ENCODE measurements around the gene ALKBH6. TPM values are rescaled to one million over a fixed set of nuclear protein-coding genes. Genes with fewer than 3 reads are reported as not detected.
A peak's percentile ranks its signal among the peaks of the same experiment; 100 is the strongest.

Gene ALKBH6
- total and polyA plus RNA-seq, 9 of the 15 experiments (the other 6 are each of a cell fraction or from before 2014, with no cell fraction given): 0.67 to 62.0 (median 34.5) TPM

GRCh38 chr19:36054733-36055686 lies 41.0 kb upstream of the ALKBH6 start, which contains the start of gene WDR62 (continued):
- TF ChIP-seq RBM17 (IDR thresholded peaks at IDR 0.05; ENCODE audit: borderline replicate concordance, low read depth, low read length) (no peak), USF2 (CRISPR knock-in tag; IDR thresholded peaks at IDR 0.05) (no peak), ZNF3 (CRISPR knock-in tag; IDR thresholded peaks at IDR 0.05) (no peak), PHF8 (IDR thresholded peaks at IDR 0.05; ENCODE audit: borderline replicate concordance, low read length) (peak; percentile 71; the same call in 1 of the 2 replicates), NRF1 (conservative IDR thresholded peaks at IDR 0.05 in 1 of 2, IDR thresholded peaks at IDR 0.05 in 1 of 2) (no peak), ESRRA (IDR thresholded peaks at IDR 0.05; ENCODE audit: borderline replicate concordance, low read depth) (no peak), ZBTB17 (CRISPR knock-in tag; IDR thresholded peaks at IDR 0.05) (no peak), ZNF551 (CRISPR knock-in tag; IDR thresholded peaks at IDR 0.05) (no peak), THRA (IDR thresholded peaks at IDR 0.05) (no peak), ARID4B (CRISPR knock-in tag; IDR thresholded peaks at IDR 0.05) (0 out of 2 replicates have a peak, but pooled peaks have one; percentile 10), KDM5B (IDR thresholded peaks at IDR 0.05; ENCODE audit: insufficient replicate concordance, low read depth, low read length) (peak; percentile 22), KLF13 (tag; IDR thresholded peaks at IDR 0.05; ENCODE audit: borderline replicate concordance, low read depth) (no peak), BCL6 (CRISPR knock-in tag; IDR thresholded peaks at IDR 0.05) (no peak), ATF2 (CRISPR knock-in tag; IDR thresholded peaks at IDR 0.05) (no peak), USF1 (CRISPR knock-in tag; IDR thresholded peaks at IDR 0.05) (no peak), MIER1 (IDR thresholded peaks at IDR 0.05; ENCODE audit: low read depth) (no peak), TOE1 (IDR thresholded peaks at IDR 0.05; ENCODE audit: borderline replicate concordance) (no peak), TOE1 (CRISPR knock-in tag; IDR thresholded peaks at IDR 0.05; ENCODE audit: borderline replicate concordance, low read depth) (no peak)

Data from K562 (cell line).